Measurements from ENCODE around the gene RFLNA. TPM values are rescaled to one million over a fixed set of nuclear protein-coding genes. Genes with fewer than 3 reads are reported as not detected.

Gene RFLNA
- total RNA-seq, 2 experiments from 2014 or later, result not detected

GRCh38 chr12:124340080-124340900 is 45.4 kb downstream of the RFLNA start:
- no peaks in the 10 kb centered on the region for H4K20me1 ChIP-seq (ENCODE audit: insufficient read depth, low read length)
- no TSS peak for BruUV-seq (replicated peaks)
- TF ChIP-seq, protein P1, sequence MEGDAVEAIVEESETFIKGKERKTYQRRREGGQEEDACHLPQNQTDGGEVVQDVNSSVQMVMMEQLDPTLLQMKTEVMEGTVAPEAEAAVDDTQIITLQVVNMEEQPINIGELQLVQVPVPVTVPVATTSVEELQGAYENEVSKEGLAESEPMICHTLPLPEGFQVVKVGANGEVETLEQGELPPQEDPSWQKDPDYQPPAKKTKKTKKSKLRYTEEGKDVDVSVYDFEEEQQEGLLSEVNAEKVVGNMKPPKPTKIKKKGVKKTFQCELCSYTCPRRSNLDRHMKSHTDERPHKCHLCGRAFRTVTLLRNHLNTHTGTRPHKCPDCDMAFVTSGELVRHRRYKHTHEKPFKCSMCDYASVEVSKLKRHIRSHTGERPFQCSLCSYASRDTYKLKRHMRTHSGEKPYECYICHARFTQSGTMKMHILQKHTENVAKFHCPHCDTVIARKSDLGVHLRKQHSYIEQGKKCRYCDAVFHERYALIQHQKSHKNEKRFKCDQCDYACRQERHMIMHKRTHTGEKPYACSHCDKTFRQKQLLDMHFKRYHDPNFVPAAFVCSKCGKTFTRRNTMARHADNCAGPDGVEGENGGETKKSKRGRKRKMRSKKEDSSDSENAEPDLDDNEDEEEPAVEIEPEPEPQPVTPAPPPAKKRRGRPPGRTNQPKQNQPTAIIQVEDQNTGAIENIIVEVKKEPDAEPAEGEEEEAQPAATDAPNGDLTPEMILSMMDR (conservative IDR thresholded peaks at IDR 0.05; ENCODE audit: low read length), result no peak
- no peak for TF ChIP-seq EZH2phosphoT487 (IDR thresholded peaks at IDR 0.05; ENCODE audit: borderline replicate concordance, low read depth, low read length)
- no peaks in the 10 kb centered on the region for H3K4me1 ChIP-seq (ENCODE audit: insufficient read depth, low read length, poor library complexity, severe bottlenecking)
- intact Hi-C loops (cut with micrococcal nuclease; ENCODE audit: unreplicated experiment), result no loop called here
- H3K27ac ChIP-seq (ENCODE audit: low read depth, low read length, poor library complexity, severe bottlenecking), result no peak overlapping the region
- H3K79me2 ChIP-seq (ENCODE audit: insufficient read depth, low read depth, low read length), result no peaks in the 10 kb centered on the region
- H3K4me3 ChIP-seq (ENCODE audit: low read depth, low read length, poor library complexity, severe bottlenecking), result no peak overlapping the region
- no peak for DNase-seq (ENCODE audit: low spot score)
- no peaks in the 10 kb centered on the region for H3K9me3 ChIP-seq (ENCODE audit: low read length)
- ChIA-PET CTCF (ENCODE audit: unreplicated experiment) (no interaction called here), POLR2A (no interaction called here)
- no peak overlapping the region for H3K4me2 ChIP-seq (ENCODE audit: low read length)
- H2AFZ ChIP-seq (ENCODE audit: low read length), result no peak overlapping the region
- no peaks in the 10 kb centered on the region for H3K9me2 ChIP-seq (ENCODE audit: insufficient read depth, low read length)
- peaks cover 36% of the 10 kb centered on the region for H3K36me3 ChIP-seq (ENCODE audit: insufficient read depth, low read length)

DNA sequence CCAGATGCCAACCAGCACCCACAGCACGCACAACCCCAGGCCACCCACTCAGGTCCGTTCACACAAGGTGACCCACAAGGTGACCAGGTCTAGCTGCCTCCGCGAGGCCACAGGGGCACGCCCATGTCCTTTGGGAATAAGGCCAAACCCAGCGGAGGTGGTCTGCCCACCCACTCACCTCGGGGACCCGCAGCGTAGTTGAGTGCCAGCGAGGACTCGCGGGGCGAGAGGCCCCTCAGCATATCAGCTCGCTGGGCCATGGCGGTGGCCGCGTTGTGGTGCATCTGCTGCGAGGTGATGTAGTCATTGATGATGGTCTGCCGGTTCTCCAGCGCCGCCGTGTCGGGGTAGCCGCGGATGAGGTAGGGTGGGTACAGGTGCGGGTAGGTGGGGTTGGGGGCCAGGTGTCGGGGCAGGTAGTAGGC is 46.8 kb downstream of the RFLNA start:
- Histone ChIP-seq H3K27ac (ENCODE audit: low read depth, low read length, poor library complexity, severe bottlenecking) (no peak overlapping the region), H3K9me3 (ENCODE audit: low read length) (no peaks in the 10 kb centered on the region), H2AFZ (ENCODE audit: low read length) (no peak overlapping the region), H3K36me3 (ENCODE audit: insufficient read depth, low read length) (peaks cover 24% of the 10 kb centered on the region), H3K79me2 (ENCODE audit: insufficient read depth, low read depth, low read length) (no peaks in the 10 kb centered on the region), H4K20me1 (ENCODE audit: insufficient read depth, low read length) (no peaks in the 10 kb centered on the region), H3K4me3 (ENCODE audit: low read depth, low read length, poor library complexity, severe bottlenecking) (no peak overlapping the region), H3K9me2 (ENCODE audit: insufficient read depth, low read length) (no peaks in the 10 kb centered on the region), H3K4me1 (ENCODE audit: insufficient read depth, low read length, poor library complexity, severe bottlenecking) (no peaks in the 10 kb centered on the region), H3K4me2 (ENCODE audit: low read length) (no peak overlapping the region)
- POLR2A ChIA-PET, result interaction anchor here (0.7 kb wide), 1 partner anchor 358 kb away, joined by 6 read pairs; no protein-coding TSS in a partner anchor
- intact Hi-C loops (cut with micrococcal nuclease; ENCODE audit: unreplicated experiment), result no loop called here
- TF ChIP-seq, protein P1 (conservative IDR thresholded peaks at IDR 0.05; ENCODE audit: low read length), result no peak
- no peak for TF ChIP-seq EZH2phosphoT487 (IDR thresholded peaks at IDR 0.05; ENCODE audit: borderline replicate concordance, low read depth, low read length)
- CTCF ChIA-PET (ENCODE audit: unreplicated experiment), result no interaction called here
- BruUV-seq (replicated peaks), result no TSS peak
- no peak for DNase-seq (ENCODE audit: low spot score)

DNA sequence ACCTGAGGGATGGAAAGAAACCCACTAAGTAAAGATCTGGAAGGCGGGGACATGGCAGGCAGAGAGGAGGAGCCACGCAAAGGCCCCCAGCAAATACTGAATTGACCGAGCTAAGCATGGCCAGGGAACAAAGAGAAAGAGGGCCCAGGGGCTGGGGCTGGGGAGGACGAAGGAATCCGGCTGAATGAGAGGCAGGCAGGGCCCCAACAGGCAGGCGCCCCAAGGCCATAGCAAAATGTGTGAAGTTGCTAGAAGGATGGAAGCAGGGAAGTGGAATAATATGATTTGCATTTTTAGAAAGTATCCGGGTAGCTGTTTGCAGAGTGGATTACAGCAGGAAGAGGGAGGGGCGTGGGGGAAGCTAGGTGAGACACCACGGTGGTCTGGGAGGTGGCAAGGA is 49.1 kb downstream of the RFLNA start:
- no peaks in the 10 kb centered on the region for H3K9me3 ChIP-seq (ENCODE audit: low read length)
- H3K79me2 ChIP-seq (ENCODE audit: insufficient read depth, low read depth, low read length), result no peaks in the 10 kb centered on the region
- H3K4me1 ChIP-seq (ENCODE audit: insufficient read depth, low read length, poor library complexity, severe bottlenecking), result no peaks in the 10 kb centered on the region
- CTCF ChIA-PET (ENCODE audit: unreplicated experiment), result no interaction called here
- POLR2A ChIA-PET, result no interaction called here
- H4K20me1 ChIP-seq (ENCODE audit: insufficient read depth, low read length), result no peaks in the 10 kb centered on the region
- no peak for DNase-seq (ENCODE audit: low spot score)
- H3K27ac ChIP-seq (ENCODE audit: low read depth, low read length, poor library complexity, severe bottlenecking), result no peak overlapping the region
- H3K36me3 ChIP-seq (ENCODE audit: insufficient read depth, low read length), result peaks cover 33% of the 10 kb centered on the region
- TF ChIP-seq, protein P1 (conservative IDR thresholded peaks at IDR 0.05; ENCODE audit: low read length), result no peak
- no peak for TF ChIP-seq EZH2phosphoT487 (IDR thresholded peaks at IDR 0.05; ENCODE audit: borderline replicate concordance, low read depth, low read length)
- H3K4me3 ChIP-seq (ENCODE audit: low read depth, low read length, poor library complexity, severe bottlenecking), result no peak overlapping the region
- H3K4me2 ChIP-seq (ENCODE audit: low read length), result no peak overlapping the region
- H2AFZ ChIP-seq (ENCODE audit: low read length), result no peak overlapping the region
- intact Hi-C loops (cut with micrococcal nuclease; ENCODE audit: unreplicated experiment), result no loop called here
- no peaks in the 10 kb centered on the region for H3K9me2 ChIP-seq (ENCODE audit: insufficient read depth, low read length)
- no TSS peak for BruUV-seq (replicated peaks)
